Measurements from ENCODE around the gene RAB3B.
"Not testable (repeated sequence)": the region's sequence is repeated elsewhere in the genome, so short reads cannot be mapped to it uniquely, and the experiment has no call there.

The RAB3B gene

DNA sequence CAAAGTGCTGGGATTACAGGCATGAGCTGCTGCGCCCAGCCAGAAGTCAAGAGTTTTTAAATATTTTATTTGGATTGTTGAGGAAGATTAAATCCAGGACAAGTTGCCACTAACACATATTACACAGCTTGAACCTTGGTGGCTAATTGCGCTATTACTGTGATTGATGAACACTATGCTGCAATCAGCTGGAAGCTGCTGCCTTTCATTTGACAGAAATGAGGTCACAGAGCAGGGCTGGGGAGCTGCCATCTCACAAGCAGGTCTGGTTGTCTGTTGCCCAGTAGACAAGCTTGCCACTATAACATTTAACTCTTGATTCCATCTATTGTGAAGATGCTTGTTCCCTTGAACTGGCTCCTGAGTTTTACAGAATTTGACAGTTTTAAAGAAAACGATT, 74.5 kb downstream of the RAB3B start:
- DNase-seq = no peak

DNA sequence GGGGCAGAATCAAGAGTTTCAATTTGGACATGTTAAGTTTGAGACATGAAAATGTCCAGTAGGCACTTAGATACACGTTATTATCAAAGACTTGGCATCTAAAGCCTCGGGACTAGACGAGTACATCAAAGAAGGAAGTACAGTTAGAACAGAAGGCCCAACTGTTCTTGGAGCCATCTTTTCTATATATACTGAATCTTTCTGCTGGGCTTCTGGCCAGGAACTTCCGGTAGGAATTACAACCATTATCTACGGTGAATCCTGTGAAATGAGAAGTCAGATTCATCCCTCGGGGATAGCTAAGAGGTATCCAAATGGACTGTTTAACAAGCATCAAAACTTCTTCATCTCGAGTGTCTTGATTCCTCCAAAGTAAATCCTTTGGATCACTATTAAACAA, 77.6 kb downstream of the RAB3B start:
- no peak for DNase-seq

DNA sequence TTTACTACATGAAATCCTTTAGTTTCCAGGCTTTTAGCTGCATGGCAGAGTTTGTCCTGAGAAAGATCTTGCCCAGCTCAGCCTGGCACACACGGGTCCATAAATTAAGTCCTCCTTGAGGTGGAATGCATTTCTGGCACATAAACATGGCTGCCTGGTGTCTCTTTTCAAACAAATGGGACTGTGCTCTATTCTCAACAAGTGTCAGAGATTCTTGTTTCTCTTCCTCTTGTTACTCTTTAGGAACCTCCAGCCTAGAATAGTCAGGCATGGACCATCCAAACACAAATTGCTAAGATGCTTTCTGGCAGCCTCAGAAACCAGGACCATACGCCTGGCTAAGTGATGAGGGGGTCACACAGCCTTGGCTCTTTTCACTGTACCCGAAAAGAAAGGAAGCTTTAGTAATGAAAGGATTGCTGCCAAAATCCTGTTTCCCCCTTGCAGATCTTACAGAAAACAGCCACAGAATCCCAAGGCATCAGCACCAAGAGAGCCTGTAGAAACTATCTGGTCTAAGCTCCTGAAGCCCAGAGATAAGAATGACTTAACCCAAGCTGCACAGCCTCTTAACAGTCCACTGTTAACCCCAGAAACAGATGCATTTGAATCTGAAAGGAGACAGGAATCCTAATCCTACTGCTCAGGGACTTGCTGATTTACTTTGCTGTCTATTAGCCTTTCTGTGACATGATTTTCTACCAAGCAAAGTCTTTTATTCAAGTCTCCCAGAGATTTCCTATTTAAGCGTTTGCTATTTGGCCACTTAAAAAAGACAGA, 80.1 kb downstream of the RAB3B start:
- DNase-seq = no peak

DNA sequence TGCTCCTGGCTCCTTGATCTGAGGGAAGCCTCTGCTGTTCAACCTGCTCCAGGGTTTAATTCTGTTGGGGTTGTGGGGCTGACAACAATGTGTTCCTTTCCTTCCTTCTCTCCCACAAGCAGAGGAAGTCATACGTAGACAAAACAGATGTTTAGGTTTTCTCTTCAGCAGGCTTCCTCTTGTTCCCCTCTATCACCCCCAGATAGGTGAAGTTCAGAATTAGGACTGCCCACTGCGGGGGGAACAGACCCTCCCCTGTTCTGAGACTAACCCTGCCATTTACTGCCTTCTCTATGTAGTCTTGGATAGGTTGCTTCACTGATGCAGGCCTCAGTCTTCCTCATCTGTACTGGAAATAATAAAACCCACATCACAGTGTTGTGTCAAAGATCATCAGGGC, 82.0 kb downstream of the RAB3B start:
- no peak for DNase-seq

DNA sequence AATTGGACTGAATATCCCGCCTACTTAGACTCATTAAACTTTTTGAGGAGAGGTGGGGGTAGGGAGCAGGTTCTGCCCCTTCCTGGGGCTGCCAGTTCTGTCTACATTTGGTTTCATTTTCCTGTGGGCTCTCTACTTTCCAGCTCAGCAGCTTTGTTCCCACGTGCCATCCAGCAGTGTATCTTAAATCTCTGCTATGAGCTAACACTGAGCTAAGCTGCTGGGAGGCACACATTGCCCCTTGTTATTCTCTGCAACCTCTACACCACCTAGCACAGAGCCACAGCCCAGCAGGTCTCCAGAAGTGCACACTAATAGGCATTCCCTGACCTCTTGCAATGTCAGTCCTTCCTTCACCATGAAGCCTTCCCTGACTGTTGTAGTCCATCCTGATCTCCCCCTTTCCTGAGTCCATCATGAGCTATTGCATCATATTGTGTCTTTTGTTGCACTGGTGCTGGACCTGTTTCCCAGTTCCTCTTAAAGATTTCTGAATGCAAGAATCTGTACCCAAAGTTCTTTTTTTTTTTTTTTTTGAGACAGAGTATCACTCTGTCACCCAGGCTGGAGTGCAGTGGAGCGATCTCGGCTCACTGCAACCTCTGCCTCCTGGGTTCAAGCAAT, 83.3 kb downstream of the RAB3B start:
- DNase-seq = no peak

DNA sequence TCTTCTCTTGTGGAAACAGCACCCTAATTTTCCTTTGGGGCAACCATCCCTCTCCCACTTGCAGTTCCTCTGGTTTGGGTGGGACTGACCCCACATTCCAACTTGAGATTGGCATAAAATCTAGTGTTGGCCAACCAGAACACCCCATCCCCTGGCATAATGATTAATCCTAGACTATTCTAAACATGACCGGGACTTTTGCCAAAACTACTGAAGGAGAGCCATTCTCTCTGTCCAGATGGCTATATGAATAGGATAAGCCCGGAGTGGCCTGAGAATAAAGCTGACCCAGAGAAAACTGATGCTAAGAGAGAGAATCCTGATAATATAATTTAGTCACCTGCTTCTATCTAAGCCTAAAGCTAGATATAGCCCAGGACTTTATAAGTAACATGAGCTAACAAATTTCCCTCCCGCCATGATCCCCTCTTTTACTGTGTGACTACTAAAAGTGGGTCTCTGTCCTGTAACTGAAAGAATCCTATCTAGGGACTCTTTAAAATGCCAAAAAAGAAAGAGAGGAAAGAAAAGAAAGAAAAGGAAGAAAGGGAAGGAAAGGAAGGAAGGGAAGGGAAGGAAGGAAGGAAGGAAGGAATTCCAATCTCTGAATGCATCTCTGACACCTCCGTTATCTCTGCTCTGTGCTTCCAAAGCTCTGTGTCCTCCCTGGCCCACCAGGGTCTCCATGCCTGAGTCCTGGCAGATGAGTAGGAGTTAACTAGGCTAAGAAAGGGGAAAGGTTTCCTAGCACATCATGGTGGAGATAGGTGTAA, 84.0 kb downstream of the RAB3B start:
- no peak for DNase-seq

DNA sequence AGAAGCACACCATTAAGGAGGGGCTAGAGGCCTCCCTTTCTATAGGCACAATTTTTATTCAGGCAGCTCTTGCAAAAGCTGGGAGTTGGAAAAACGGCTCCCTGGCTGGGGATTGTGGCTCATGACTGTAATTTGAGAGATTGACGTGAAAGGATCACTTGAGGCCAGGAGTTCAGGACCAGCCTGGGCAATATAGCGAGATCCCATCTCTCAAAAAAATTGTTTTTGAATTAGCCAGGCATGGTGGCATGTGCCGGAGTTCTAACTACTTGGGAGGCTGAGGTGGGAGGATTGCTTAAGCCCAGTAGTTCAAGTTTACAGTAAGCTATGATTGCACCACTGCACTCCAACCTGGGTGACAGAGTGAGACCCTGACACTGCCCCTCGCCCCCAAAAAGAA, 88.0 kb downstream of the RAB3B start:
- DNase-seq = no peak

DNA sequence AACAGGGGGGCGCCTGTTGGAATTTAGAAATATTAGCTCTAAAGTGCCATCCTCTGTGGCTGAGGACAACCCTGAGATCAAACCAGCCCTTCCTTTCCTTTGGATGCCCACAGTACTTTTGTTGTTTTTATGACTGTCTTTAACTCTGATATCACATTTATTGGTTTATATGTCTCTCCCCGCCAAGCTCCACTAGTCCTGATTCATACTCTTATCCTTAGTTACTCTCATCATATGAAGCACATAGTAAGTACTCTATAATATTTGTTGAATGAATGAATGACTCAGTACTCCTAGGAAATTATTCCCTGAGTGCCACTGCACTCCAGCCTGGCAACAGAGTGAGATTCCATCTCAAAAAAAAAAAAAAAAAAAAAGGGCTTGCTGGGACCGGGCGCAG, 89.3 kb downstream of the RAB3B start:
- no peak for DNase-seq

DNA sequence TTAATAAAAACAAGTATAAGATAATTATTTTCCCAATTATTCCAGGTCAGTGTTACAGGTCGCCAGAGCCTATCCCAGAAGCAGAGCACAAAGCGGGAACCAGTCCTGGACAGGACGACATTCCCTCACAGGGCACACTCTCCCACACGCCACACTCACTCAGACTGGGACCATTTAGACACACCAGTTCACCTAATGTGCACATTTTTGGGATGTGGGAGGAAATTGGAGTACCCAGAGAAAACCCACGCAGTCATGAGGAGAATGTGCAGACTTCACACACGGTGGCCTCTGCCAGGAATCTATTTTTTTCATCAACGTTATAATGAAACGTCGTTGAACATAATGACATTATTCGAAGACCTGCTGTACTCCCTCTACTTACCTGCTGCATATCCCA, 91.5 kb downstream of the RAB3B start:
- no peak for DNase-seq

DNA sequence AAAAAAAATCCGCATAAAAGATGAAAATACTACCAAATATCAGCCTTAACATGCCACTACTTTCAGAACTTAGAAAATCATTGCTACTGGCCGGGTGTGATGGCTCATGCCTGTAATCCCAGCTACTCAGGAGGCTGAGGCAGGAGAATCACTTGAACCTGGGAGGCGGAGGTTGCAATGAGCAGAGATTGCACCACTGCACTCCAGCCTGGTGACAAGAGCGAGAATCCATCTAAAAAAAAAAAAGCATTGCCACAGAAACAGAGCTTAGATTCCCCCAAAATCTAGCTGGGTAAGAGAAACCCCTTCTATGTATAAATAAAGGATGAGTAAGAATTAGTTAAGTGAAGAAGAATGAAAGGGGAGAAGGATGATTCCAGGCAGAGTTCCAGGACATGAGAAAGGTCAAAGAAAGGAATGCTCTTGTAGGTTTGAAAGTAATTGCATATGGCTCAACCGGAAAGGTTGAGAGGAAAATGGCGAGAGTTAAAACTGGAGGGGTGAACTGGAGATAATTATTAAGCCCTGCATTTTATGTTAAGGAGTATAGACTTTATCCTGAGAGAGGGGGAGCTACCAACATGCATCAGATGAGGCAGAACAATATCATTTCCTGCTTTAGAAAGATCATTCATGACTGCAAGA, 92.3 kb downstream of the RAB3B start:
- no peak for DNase-seq

DNA sequence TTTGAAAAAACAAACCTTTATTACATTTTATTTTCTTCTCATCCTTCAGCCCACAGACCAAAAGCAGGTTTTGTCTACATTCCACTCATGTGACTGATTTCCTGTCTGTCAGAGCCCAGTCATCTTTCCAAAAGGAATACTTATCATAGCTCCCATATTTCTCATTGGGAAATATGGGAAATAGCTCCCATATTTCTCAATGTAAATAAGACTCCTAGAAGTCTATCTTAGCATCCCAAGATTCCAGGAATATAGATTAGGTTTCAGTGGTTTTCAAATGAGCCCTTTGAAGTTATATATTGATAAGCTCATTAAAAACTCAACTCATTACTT, 92.8 kb downstream of the RAB3B start:
- no peak for DNase-seq

DNA sequence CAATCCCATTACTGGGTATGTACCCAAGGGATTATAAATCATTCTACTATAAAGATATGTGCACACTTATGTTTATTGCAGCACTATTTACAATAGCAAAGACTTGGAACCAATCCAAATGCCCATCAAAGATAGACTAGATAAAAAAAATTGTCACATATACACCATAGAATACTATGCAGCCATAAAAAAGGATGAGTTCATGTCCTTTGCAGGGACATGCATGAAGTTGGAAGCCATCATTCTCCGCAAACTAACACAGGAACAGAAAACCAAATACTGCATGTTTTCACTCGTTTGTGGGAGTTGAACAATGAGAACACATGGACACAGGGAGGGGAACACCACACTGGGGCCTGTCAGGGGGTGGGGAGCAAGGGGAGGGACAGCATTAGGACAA, 95.8 kb downstream of the RAB3B start:
- not testable (repeated sequence) for DNase-seq

DNA sequence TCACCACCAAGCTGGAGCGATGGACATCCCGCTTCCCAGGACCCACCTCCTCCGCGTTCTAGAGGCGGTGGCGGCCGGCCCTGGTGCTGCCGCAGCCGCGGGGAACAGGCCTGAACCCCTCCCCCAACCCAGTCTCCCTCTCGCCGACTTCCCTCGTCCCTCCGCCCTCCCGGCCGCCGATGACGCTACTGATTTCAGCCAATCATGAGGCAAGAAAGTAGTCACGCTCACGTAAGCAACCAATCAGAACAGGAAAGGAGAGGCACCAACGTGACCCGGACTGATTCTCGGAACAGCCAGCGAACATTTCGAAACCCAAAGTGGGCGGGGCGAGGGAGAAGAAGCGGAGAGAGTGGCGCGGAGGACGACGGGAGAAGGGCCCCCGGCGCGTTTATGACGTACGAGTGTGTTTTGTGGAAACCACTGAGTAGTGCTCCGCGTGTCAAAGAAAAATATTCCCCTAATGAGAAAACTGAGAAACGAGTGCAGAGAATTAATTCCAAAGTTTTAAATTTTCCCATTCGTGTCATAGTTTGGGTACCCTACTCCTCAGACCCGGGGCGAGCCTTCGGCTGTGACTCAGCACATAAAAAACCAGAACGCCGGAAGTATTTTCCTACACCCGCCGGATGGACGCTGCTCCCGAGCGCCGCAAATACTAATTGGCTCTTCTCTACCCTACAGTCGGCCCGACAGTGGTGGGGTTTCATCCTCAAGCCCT, 111.7 kb downstream of the RAB3B start, which contains the start of gene NRDC:
TSS of gene NRDC (minus strand) at position 112 of the 721 bp plus-strand sequence. CDS start 112 bp downstream, outside the sequence.
- DNase-seq = peak; percentile 100

DNA sequence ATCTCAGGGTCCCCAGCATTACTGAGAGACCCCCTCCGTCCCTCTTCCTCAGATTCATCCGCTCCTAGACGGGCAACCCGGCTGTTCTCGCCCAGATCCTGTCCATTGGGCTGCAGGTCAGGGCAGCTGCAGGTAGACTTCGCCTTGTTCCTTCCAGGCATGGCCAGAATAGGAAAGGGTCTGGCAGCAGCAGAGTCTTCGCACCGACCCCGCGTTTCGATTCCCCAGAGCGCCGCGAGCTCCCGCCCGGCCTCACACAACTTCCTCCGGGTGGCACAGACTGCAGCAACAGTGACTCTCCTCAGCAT, 112.2 kb downstream of the RAB3B start:
- peak; percentile 52 for DNase-seq

DNA sequence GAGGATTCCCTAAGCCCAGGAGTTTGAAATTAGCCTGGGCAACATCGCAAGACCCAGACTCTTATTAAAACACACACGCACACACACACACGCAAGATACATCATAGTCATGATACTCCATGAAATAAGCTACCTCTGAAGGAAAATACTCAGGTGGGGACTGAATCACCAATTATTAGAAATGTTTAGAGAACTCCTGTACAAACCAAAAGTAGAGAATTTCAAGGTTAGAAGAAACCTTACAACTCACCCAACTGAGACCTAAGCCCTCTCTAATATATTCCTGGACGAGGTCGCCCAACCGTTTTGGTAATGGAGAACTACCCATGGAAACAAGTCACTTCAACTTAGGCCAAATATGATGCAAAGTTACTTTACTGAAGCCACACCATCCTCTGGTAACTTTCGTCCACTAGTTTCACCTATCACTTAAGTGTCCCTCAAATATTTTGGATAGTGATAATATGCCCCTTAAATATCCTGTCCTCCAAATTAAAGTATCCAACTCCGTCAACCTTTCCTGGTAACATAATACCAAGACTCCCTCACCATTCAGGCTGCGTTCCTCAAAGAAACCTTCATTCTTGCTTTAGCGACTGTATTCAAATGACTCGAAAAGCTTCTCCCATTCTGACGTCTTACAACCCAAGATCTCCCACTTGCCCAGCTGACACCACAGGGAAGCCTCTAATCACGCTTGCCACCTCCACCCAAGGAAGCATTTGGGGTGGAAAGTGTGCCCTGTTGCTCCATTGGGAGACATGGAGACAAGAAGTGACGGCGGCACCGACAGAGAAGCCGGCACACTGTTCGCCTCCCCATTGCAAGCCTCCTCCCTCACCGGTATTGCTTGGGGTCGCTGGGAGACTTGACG, 112.8 kb downstream of the RAB3B start:
- DNase-seq = no peak

DNA sequence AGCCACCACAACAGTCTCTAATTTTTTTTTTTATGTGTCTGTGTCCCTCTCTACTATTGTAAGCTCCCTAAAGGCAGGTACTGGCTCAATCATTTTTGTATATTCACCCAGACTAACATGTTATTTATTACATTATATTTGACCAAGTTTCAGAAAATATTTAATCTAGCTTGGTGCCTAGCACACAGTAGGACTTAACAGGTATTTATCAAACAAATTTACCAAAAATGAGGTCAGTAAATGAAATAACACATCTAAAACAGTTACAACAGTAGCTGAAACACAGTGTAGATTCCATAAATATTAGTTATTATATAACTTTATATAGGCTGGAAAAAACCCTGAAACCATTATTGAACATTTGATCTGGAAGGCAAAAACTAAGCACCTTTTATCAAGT, 114.7 kb downstream of the RAB3B start:
- DNase-seq = no peak

DNA sequence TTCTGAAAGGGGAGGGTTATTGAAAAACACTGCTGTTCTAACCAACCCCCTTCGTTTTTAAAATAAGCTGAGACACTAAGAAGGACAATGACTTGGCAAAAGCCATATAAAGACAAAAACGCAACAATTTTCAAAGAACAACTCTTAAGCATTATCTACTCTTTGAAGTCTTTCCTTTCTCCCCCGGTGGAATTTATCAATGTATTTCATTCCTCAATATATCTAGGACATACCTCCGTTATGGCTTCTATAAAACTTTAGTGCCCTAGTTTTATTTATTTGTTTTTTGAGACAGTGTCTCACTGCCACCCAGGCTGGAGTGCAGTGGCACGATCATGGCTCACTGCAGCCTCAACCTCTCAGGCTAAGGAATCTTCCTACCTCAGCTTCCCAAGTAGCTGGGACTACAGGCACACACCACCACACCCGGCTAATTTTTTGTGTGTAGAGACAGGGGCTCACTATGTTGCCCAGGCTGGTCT, 115.2 kb downstream of the RAB3B start:
- no peak for DNase-seq

DNA sequence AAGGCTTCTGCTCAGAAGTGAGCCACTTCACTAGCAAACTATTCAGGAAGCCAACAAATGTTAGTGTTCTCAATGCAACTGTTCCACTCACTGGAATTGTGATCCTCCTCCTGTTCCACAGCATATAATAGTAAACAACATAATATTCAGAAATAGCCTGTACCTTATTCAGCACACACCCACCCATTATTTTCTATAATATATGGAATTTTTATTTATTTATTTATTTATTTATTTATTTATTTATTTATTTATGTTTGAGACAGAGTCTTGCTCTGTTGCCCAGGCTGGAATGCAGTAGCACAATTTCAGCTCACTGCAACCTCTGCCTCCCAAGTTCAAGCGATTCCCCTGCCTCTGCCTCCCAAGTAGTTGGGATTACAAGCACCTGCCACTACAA, 117.2 kb downstream of the RAB3B start:
- not testable (repeated sequence) for DNase-seq

DNA sequence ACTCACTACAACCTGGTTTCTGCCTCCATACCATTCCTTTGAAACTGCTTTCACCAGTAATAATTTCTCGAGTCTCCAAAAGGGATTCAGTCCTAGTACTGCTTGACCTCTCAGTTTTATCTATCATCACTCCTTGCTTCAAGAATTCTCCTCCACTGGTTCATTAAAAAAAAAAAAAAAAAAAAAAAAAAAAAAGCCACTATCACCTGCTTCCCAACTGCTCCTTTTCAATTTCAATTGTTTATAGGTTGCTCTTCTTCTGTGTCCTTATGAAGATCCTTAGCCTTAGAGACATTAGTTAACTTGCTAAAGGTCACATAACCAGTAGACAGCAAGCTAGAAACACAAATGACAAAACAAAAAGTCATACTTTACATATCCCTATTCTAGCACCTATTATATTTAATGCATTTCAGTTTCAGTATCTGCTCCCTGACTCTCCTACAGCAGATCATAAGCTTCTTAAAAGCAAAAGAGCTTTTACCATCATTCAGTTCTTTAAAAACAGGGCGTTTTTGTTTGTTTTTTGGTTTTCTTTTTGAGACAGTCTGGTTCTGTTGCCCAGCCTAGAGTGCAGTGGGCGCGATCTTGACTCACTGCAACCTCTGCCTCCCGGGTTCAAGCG, 119.0 kb downstream of the RAB3B start:
- no peak for DNase-seq

DNA sequence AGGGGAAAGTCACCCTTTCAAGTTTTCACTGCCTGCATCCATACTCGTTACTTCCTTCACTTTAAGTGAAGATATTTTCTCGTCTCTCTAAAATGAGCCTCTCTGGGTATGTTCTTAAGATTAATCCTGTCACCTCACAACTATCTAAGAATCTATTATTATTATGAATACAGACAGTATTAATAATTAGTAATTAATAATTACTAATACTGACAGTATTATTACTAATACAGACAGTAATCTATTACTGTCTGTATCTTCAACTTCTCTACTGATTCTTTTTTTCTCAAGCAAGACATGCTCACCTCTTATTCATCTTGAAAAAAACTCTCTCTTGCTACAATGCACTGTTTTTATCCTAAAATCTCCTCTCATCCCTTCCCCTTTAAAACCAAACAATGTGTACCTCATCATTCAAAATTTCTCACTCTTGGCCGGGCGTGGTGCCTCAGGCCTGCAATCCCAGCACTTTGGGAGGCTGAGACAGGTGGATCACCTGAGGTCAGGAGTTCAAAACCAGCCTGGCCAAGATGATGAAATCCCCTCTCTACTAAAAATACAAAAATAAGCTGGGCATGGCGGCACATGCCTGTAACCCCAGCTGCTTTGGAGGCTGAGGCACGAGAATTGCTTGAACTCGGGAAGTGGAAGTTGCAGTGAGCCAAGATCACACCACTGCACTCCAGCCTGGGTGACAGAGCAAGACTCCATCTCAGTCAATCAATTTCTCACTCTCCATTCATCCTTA, 119.7 kb downstream of the RAB3B start:
- DNase-seq = no peak
